HG03139 (cell line): ENCODE data around the gene RIN3.
A peak's percentile ranks its signal among the peaks of the same experiment; 100 is the strongest.
"Not testable (repeated sequence)": the region's sequence is repeated elsewhere in the genome, so short reads cannot be mapped to it uniquely, and the experiment has no call there.

Source experiments
- ATAC-seq: cut with Tn5 transposase; IDR thresholded peaks from one replicate; pipeline ENCODE4 v1.9.1; 2021; ENCODE audit not compliant: unreplicated experiment

RIN3 gene

DNA sequence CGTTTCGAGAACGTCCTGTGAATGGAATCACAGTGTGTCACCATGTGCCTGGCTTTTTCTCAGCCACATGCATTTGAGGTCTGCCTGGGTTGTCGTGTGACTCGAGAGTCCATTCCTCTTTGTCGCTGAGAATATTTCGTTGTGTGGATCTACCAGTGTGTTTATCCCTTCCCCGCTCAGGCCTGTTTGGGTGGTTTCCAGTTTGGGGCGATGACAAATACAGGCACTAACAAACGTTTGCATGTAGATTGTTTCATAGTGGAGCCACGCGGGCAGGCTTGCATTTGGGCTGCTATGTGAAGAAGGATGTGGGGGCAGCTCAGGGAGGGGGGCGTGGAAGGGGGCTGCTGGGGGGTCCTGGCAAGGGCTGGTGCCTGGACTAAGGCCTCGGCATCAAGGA, 14.1 kb downstream of the RIN3 start:
- no peak for ATAC-seq

DNA sequence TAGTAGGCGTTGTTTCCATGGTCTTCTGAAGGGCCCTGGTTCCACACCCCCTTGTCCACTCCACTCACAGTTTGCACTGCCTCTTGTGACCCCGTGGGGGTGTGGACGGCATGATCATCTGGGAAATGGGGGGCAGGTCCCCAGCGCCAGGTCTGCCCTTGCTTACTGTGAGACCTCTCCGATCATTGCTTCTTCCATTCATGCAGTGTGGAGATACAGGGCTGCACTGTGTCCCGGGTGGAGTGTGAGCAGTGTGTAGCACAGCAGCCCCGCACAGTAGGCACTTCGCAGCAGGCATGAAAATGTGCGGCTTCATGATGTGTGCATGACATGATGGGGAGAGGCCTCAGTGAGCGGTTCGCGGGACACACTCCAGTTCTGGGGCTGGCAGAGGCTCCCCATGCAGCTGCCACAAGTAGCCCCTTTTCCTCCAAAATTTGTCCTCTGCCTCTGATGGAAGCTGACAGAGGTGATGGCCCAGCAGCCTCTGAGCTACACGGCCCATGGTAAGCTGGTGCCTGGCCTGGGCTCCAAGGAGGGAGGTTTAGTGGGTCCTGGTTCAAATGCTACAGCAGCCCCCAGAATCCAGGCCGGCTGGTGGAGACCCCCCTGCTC, 15.0 kb downstream of the RIN3 start:
- ATAC-seq, result no peak

- ATAC-seq, result no peak
These were observed 16.3 kb downstream of the RIN3 start for GRCh38 chr14:92529903-92530302.

GRCh38 chr14:92531106-92531873, 17.7 kb downstream of the RIN3 start:
- no peak for ATAC-seq

GRCh38 chr14:92532490-92533163, 19.0 kb downstream of the RIN3 start:
- ATAC-seq, result no peak

DNA sequence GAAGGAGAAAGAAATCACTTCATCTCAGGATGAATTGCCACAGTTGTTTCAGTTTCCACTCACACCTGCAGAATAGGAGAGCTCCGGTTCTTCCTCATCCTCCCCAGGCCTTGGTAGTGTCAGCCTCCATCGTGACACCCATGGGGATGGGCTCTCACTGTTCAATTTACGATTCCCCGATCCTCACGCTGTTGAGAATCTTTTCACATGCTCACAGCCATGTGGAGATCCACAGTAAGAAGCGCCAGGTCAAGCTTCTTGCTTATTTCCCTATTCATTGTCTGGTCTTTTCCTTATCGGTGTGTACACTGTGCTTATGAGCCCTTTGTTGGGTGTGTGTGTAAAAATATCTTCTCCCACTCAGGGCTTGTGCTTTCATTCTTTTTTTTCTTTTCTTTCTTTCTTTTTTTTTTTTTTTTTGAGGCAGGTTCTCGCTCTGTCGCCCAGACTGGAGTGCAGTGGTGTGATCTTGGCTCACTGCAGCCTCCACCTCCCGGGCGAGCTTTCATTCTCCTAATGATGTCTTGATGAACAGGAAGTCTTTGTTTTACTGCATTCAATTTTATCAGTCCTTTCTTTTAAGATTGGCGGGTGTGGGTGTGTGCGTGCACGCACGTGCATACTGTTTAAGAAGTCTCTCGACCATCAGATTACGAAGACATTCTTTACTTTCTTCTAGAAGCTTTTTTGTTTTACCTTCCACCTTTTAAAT, 21.5 kb downstream of the RIN3 start:
- ATAC-seq, result no peak

DNA sequence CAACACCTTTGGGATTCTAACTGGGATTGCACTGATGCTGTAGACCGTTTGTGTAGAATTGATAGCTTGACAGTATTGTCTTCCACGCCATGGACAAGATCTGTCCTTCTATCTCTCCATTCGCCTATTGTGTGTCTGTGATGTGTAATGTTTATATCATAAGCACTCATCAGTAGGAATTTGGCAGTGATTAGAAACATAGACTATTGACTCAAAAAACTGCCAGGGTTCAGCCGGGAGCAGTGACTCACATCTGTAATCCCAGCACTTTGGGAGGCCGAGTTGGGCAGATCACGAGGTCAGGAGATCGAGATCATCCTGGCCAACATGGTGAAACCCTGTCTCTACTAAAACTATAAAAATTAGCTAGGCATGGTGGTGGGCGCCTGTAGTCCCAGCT, 22.6 kb downstream of the RIN3 start:
- ATAC-seq, result not testable (repeated sequence)

DNA sequence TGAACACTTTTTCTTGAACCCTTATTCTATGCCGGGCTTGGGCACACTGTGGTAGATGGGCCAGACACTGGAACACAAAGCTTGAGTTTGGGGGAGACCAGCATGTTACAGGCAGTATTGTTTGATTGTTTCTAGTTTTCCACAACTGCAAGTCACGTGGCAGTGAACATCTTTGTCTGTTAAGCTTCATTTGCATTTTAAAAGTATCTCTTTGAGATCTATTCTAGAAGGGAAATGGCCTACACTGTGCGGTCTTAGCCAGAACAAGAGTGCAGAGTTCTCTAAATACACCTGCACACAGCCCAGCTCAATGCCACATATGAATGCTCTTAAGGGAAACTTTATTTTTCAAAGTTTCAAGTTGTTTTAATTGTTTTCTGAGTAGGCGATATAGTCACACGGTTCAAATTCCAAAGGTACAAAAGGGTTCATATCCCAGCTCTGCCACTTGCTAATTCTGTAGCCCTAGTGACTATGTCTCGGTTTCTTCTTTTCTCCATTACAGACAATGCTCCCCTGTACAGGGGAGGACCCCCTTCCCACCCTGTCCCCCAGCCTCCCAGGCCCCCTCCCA, 24.9 kb downstream of the RIN3 start:
- ATAC-seq, result peak; percentile 54

DNA sequence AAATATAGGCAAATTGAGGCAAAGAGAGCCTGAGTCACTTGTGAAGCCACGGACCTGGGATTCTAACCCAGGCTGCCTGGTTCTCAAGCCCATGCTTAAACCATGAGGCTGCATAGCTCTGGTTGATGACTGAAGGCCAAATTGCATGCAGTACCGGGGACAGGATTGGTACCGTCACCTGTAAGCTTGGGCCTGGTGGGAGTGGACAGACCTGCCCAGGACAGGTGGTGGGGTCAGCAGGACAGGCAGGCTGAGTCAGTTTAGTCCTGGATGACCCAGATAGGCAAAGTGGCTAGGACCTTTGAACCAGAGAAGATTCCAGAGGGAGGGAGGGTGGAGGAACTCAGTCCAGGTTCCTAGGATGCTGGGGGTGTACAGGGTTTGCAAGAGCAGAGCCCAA, 25.8 kb downstream of the RIN3 start:
- ATAC-seq, result no peak

DNA sequence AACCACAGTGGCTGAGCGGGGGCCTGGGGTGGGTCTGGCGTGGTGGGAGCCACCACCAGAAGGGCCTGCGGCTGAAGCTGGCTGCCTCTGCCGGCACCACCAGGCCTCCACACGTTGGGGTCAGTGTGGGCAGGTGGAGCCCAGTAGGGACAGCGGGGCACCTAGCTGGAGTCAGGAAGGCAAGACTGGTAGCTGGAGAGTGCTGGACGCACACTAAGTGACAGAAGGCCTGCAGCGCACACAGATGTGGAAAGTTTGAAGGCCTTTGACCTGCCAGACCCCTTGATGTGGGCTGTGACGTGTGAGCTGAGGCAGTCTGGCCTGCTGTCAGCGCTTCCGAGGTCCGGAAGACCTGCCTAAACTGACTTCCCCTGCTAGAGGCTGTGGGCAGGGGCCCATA, 26.3 kb downstream of the RIN3 start:
- ATAC-seq, result no peak

DNA sequence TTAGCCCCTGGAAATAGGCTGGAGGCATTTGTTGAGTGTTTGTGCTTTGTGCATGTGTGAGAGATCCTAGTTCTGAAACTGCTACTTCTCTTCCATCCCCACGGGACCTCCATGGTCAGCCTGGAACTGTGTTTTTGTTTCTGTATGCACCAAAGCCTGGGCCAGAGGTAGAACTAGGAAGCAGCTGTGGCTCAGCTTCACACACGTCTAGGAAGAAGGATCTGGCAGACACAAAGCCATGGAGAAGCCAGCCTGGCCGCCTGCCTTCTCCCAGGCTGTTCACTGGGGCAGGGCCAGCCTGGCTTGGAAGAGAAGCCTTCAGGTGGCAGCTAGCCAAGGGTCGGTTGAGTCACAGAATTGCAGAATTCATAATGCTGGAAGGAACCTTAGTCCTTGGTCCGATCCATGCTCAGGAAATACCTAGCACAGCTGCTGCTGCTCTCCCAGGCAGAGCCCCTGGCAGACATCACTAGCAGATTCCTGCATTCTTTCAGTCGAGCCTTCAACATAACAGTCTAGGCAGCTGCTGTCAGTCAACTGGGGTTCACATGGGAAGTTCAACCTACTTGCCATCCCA, 27.0 kb downstream of the RIN3 start:
- ATAC-seq, result no peak

DNA sequence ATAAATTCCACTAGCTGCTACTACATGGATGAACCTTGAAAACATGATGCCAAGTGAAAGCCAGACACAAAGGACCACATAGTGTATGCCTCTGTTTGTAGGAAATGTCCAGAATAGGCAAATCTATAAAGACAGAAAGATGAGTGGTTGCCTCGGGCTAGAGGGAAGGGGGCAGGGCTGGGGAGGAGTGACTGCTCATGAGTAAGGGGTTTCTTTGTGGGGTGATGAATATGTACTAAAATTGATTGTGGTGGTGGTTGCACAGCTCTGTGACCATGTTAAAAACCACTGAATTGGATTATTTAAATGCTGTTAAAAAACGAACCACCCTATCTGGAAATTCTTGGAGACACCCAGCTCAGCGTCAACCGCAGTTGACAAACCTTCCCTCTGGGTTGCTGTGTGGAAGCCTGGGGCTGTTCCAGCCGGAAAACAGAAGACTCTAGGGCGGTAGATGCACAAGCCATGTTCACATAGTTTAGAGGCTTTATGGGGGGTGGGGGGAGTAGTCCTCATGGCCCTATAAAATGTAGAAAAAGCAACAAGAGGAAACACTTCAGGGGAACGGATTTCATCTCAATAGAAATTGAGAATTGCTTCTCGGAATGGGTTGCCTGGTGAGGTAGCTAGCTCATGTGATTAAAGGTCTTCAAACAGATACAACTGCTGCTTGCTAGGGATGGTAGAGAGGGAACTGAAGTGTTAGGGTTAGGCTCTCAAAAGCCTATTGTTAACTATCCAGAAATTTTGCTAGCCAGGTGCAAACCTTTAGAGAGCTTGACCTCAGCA, 29.4 kb downstream of the RIN3 start:
- ATAC-seq, result no peak

DNA sequence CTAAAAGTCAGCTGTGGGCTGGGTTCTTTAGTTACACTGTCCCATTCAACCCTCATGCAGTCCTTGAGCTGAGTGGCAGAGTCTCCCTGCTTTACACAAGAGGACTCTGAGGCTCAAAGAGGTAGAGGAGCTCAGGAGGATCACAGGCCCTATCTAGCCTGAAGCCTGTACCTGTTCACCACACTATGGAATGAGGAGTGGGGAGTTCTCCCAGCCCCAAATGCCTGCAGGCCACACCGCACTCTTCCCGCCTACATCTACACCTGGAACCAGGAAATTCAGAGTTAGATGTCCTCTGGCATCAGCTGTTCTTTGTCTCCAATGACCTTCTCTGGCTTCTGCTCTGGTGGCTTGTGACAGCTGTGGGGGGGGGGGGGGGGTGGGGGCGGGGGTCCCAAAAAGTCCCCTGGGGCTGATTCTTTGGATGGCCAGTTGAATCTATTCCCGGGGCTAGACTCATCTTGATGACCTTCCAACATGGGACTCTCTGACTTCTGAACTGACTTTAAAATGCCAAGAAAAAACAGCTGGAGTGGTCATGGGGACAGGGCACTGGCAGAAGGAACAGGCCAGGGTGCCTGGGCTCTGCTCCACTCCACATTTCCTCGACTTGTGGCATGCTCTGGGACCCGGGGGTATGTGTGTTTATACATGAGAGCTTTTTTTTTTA, 30.6 kb downstream of the RIN3 start:
- no peak for ATAC-seq

- no peak for ATAC-seq
These were observed 32.9 kb downstream of the RIN3 start for GRCh38 chr14:92546347-92547053.

- no peak for ATAC-seq
These were observed 35.7 kb downstream of the RIN3 start for GRCh38 chr14:92549105-92549858.

- ATAC-seq, result no peak
These were observed 36.3 kb downstream of the RIN3 start for GRCh38 chr14:92549859-92550230.

GRCh38 chr14:92551044-92551841, 37.7 kb downstream of the RIN3 start:
- peak; percentile 57 for ATAC-seq
